Keratinocyte (primary cell): ENCODE results near the gene LAMC3. TPM values are rescaled to one million over a fixed set of nuclear protein-coding genes. Genes with fewer than 3 reads are reported as not detected.

ENCODE experiments used
- DNase-seq: peaks from one replicate; pipeline ENCODE4 v3.0.0-alpha.2; 2011; ENCODE audit warnings: low read depth, missing footprints, low spot score
- FAIRE-seq: peaks from 2 replicates; lab custom pipeline; 2011; peaks lifted over from hg19 to GRCh38; lab: Jason Lieb, UNC
- H2AFZ ChIP-seq: 2 replicates; pipeline ENCODE4 v1.6.0; 2012; ENCODE audit warnings: low read length, control low read depth, inconsistent platforms; ENCODE audit not compliant: control insufficient read depth
- H3K27ac ChIP-seq: 2 replicates; pipeline ENCODE4 v1.5.1; 2011; ENCODE audit warnings: low read length; ENCODE audit not compliant: control insufficient read depth, insufficient read depth
- H3K27me3 ChIP-seq: 3 replicates; pipeline ENCODE4 v1.6.0; 2011; ENCODE audit warnings: low read length; ENCODE audit not compliant: control insufficient read depth, insufficient read depth; ENCODE audit errors: extremely low read depth
- H3K36me3 ChIP-seq, 2 experiments: 2 replicates in 1 of 2; 3 replicates in 1 of 2; pipeline ENCODE4 v1.5.1; 2011; ENCODE audit warnings: low read length in 2 of 2, mild to moderate bottlenecking in 1 of 2; ENCODE audit not compliant: control insufficient read depth in 2 of 2, insufficient read depth in 2 of 2; ENCODE audit errors: extremely low read depth in 1 of 2
- H3K4me1 ChIP-seq: 3 replicates; pipeline ENCODE4 v1.5.1; 2011; ENCODE audit warnings: low read length; ENCODE audit not compliant: control insufficient read depth, insufficient read depth; ENCODE audit errors: extremely low read depth
- H3K4me2 ChIP-seq: 3 replicates; pipeline ENCODE4 v1.6.0; 2011; ENCODE audit warnings: low read depth, low read length; ENCODE audit not compliant: control insufficient read depth, insufficient read depth; ENCODE audit errors: extremely low read depth
- H3K4me3 ChIP-seq, 3 experiments: fragments of 200-600 bp in 1 of 3; sonication (generic) in 1 of 3; 2 replicates in 2 of 3; 3 replicates in 1 of 3; pipeline ENCODE4 v1.5.1; 2011 to 2016; ENCODE audit warnings: low read length in 3 of 3, mild to moderate bottlenecking in 3 of 3, control low read depth in 2 of 3, inconsistent platforms in 1 of 3, low read depth in 1 of 3, mixed read lengths in 1 of 3, mixed run types in 1 of 3, moderate library complexity in 1 of 3; ENCODE audit not compliant: control insufficient read depth in 2 of 3, insufficient read depth in 2 of 3; ENCODE audit errors: extremely low read depth in 1 of 3
- H3K79me2 ChIP-seq: 2 replicates; pipeline ENCODE4 v1.6.0; 2012; ENCODE audit warnings: low read length; ENCODE audit not compliant: control insufficient read depth, insufficient read depth
- H3K9ac ChIP-seq: 3 replicates; pipeline ENCODE4 v1.6.0; 2011; ENCODE audit warnings: low read length; ENCODE audit not compliant: control insufficient read depth, insufficient read depth; ENCODE audit errors: extremely low read depth
- H3K9me1 ChIP-seq: 3 replicates; pipeline ENCODE4 v1.6.0; 2011; ENCODE audit warnings: low read length; ENCODE audit not compliant: control insufficient read depth, insufficient read depth; ENCODE audit errors: extremely low read depth
- H3K9me3 ChIP-seq: 2 replicates; pipeline ENCODE4 v1.5.1; 2012; ENCODE audit warnings: low read depth, low read length; ENCODE audit not compliant: control insufficient read depth
- H4K20me1 ChIP-seq: 3 replicates; pipeline ENCODE4 v1.6.0; 2011; ENCODE audit warnings: low read length; ENCODE audit not compliant: control insufficient read depth, insufficient read depth; ENCODE audit errors: extremely low read depth
- EZH2 ChIP-seq: IDR thresholded peaks from one replicate; pipeline ENCODE4 v1.6.1; 2012; ENCODE audit warnings: inconsistent platforms, mild to moderate bottlenecking, low read length, moderate library complexity
- dilution Hi-C: fragments of 300-500 bp; cut with MboI; formaldehyde crosslinking; loops from one replicate; pipeline ENCODE4 v1.7.0; 2020; ENCODE audit warnings: low sequenced_read_pairs; ENCODE audit not compliant: extremely low pct_ligation_motif_present
- polyA plus RNA-seq, 5 experiments: library from polyadenylated mRNA; depleted of rRNA in 3 of 5; stranded (reverse) in 3 of 5; stranded (forward) in 1 of 5; unstranded in 1 of 5; fragments of >200 nt; gene quantifications; 1 replicate in 1 of 5; 2 replicates in 3 of 5; 3 replicates in 1 of 5; pipeline versions ENCODE4 v1.2.1 to v1.2.3, GENCODE V29; 2011 to 2012; ENCODE audit warnings: missing spikeins in 2 of 5, low read depth in 1 of 5, low replicate concordance in 1 of 5
- TF ChIP-seq, protein P1 (sequence below), 3 experiments: IDR thresholded peaks in 1 of 3; conservative IDR thresholded peaks in 1 of 3; optimal IDR thresholded peaks in 1 of 3; 2 replicates in 2 of 3; 3 replicates in 1 of 3; pipeline versions ENCODE3 to v1.5.1; 2011; ENCODE audit warnings: low read length in 3 of 3, mild to moderate bottlenecking in 3 of 3, moderate library complexity in 2 of 3, control low read depth in 1 of 3, inconsistent platforms in 1 of 3; ENCODE audit not compliant: insufficient read depth in 2 of 3; ENCODE audit errors: extremely low read depth in 1 of 3

Gene LAMC3
- polyA plus RNA-seq, 1 donor (not counting 4 experiments of a cell fraction or from before 2014, with no cell fraction given), result not detected

DNA sequence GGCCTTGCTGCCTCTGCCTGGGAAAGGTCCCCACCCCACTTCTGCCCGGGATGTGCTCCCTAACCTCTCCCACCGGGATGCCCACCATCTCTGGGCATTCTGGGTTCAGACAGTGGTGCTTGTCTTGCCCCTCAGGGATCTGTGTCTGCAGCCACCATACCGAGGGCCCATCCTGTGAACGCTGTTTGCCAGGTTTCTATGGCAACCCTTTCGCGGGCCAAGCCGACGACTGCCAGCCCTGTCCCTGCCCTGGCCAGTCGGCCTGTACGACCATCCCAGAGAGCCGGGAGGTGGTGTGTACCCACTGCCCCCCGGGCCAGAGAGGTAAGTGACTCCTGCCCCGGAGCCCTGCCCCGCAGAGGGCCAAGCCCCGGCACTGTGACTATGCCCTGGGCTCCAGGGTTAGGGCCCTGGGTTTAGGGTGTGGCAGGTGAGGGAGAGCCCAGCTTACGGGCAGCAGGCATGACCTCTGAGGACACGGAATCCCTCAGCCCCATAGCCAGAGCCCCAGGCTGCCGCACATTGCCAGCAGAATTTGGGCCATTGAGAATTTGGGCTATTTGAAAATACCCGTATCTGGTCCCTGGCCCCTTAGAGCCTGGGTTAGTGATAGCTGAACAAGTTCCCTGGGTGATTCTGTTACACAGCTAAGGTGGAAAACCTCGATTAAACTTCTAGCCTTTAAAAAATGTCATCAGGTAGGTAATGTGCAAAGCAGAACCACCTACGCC lies 52.1 kb downstream of the LAMC3 start:
- Histone ChIP-seq H3K4me3 (no peak overlapping the region), H3K4me2 (no peak overlapping the region), H3K36me3 (no peaks in the 10 kb centered on the region), H3K27me3 (peaks cover 5% of the 10 kb centered on the region), H3K27ac (no peak overlapping the region), H3K4me1 (no peaks in the 10 kb centered on the region), H3K9me3 (no peaks in the 10 kb centered on the region), H2AFZ (no peak overlapping the region), H4K20me1 (no peaks in the 10 kb centered on the region), H3K79me2 (no peaks in the 10 kb centered on the region), H3K9me1 (no peaks in the 10 kb centered on the region), H3K9ac (no peak overlapping the region)
- no peak for FAIRE-seq
- dilution Hi-C loops, result no loop called here
- TF ChIP-seq, protein P1, sequence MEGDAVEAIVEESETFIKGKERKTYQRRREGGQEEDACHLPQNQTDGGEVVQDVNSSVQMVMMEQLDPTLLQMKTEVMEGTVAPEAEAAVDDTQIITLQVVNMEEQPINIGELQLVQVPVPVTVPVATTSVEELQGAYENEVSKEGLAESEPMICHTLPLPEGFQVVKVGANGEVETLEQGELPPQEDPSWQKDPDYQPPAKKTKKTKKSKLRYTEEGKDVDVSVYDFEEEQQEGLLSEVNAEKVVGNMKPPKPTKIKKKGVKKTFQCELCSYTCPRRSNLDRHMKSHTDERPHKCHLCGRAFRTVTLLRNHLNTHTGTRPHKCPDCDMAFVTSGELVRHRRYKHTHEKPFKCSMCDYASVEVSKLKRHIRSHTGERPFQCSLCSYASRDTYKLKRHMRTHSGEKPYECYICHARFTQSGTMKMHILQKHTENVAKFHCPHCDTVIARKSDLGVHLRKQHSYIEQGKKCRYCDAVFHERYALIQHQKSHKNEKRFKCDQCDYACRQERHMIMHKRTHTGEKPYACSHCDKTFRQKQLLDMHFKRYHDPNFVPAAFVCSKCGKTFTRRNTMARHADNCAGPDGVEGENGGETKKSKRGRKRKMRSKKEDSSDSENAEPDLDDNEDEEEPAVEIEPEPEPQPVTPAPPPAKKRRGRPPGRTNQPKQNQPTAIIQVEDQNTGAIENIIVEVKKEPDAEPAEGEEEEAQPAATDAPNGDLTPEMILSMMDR (optimal IDR thresholded peaks at IDR 0.05 in 1 of 3, IDR thresholded peaks at IDR 0.05 in 1 of 3, conservative IDR thresholded peaks at IDR 0.05 in 1 of 3; ENCODE audit: extremely low read depth in 1 of 3, insufficient read depth in 2 of 3, low read length in 3 of 3), result no peak
- no peak for TF ChIP-seq EZH2
- no peak for DNase-seq

DNA sequence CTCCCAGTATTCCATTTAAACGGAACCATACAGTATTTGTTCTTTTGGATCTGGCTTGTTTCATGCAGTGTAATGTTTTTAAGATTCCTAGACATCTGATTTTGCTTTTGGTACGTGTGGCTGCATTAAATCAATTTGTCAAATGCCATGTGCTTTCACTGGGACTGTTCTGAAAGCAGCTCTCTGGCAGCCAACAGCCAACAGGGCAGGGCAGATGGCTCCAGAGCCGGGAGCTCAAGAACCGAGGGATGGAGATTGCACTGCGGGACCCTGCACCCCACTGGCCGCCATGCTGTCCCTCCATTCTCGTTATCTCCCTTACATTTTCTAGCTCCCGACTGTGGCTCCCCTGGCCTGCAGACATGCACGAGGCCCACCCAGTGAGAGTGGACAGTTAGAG lies 54.0 kb downstream of the LAMC3 start:
- dilution Hi-C loops, result no loop called here

More for the DNA sequence above, 54.0 kb downstream of the LAMC3 start:
- no peak overlapping the region for H3K4me3 ChIP-seq
- H3K36me3 ChIP-seq, result no peaks in the 10 kb centered on the region
- no peak overlapping the region for H2AFZ ChIP-seq
- H3K79me2 ChIP-seq, result no peaks in the 10 kb centered on the region
- H3K9me3 ChIP-seq, result no peaks in the 10 kb centered on the region
- no peak for DNase-seq
- no peaks in the 10 kb centered on the region for H4K20me1 ChIP-seq
- peaks cover 20% of the 10 kb centered on the region for H3K27me3 ChIP-seq
- H3K9ac ChIP-seq, result no peak overlapping the region
- no peaks in the 10 kb centered on the region for H3K4me1 ChIP-seq
- no peaks in the 10 kb centered on the region for H3K9me1 ChIP-seq
- H3K4me2 ChIP-seq, result no peak overlapping the region
- FAIRE-seq, result no peak
- no peak overlapping the region for H3K27ac ChIP-seq
- TF ChIP-seq EZH2, result no peak
- TF ChIP-seq, protein P1 (optimal IDR thresholded peaks at IDR 0.05 in 1 of 3, IDR thresholded peaks at IDR 0.05 in 1 of 3, conservative IDR thresholded peaks at IDR 0.05 in 1 of 3; ENCODE audit: extremely low read depth in 1 of 3, insufficient read depth in 2 of 3, low read length in 3 of 3), result no peak
